ENCODE results near the gene HIGD2B.
"Not testable (repeated sequence)": the region's sequence is repeated elsewhere in the genome, so short reads cannot be mapped to it uniquely, and the experiment has no call there.

The HIGD2B gene

GRCh38 chr15:72676838-72677237, 9.1 kb downstream of the HIGD2B start:
- DNase-seq (ENCODE audit: low spot score), result no peak

DNA sequence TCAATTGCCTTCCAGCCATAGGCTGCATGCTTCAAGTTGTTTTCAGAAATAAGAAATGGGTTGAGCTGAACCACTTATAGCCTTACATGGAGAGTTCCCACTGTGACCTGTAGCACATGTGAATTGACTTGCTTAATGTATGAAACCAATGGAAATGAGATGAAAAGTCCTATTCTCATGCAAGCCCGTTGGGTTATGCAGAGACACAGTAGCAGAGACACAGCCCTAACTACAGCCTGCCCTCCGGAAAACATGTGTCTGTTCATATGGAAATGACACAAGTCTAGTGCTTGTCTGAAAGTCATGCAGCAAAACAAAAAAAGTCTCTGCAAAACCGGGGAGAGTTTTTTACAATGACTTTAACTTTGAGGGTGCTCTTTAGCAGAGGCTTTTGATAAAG, 14.5 kb downstream of the HIGD2B start:
- DNase-seq (ENCODE audit: low spot score), result no peak

- peak; percentile 68 for DNase-seq (ENCODE audit: low spot score)
These were observed 15.2 kb downstream of the HIGD2B start for GRCh38 chr15:72670656-72671352.

DNA sequence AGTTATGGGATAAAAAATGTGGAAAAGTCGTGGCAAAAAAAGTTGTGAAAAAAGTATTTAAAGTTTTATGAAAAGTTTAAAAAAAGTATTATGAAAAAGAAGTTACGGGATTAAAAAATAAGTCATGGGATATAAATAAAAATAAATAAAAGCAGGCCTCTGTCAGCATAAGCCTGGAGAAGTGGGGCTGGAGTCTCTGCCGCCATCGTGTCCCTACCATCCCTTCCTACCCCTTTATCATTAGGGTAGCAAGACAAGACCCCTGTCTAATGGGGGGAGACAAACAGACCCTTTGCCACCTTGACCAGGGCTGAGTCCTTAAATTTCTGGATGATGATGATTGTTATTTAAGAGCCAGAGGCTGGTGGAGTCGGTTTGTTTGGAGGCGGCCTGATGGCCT, 16.2 kb downstream of the HIGD2B start:
- not testable (repeated sequence) for DNase-seq (ENCODE audit: low spot score)

GRCh38 chr15:72665706-72666105, 20.3 kb downstream of the HIGD2B start:
- not testable (repeated sequence) for DNase-seq (ENCODE audit: low spot score)

GRCh38 chr15:72663931-72664330, 22.1 kb downstream of the HIGD2B start:
- DNase-seq (ENCODE audit: low spot score), result not testable (repeated sequence)

DNA sequence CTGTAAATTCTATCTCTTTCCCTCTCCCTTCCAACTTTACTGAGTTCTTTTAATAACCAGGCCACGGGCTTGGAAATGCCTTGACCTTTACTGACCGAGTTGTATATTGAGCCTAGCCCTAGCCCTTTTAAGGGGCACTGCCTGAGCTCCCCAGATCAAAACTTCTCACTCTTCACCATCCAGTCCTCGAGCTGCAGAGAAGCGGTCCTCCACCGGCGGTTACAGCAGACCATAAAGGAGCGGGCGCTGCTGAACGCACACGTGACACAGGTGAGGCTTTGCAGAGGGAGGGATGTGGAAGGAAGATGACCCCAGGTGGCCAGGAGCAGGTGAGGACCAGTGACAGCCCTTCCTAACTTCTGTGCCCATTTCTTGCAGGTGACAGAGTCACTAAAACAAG, 24.9 kb downstream of the HIGD2B start:
- not testable (repeated sequence) for DNase-seq (ENCODE audit: low spot score)

GRCh38 chr15:72656014-72656413, 30.0 kb downstream of the HIGD2B start:
- DNase-seq (ENCODE audit: low spot score), result not testable (repeated sequence)

- DNase-seq (ENCODE audit: low spot score), result not testable (repeated sequence)
These were observed 31.6 kb downstream of the HIGD2B start, which contains the start of gene GOLGA6B for GRCh38 chr15:72654397-72654796. GOLGA6B (plus strand) TSS chr15:72654697; CDS start chr15:72654738, 41 bp downstream.

- not testable (repeated sequence) for DNase-seq (ENCODE audit: low spot score)
These were observed 37.2 kb downstream of the HIGD2B start for GRCh38 chr15:72648631-72649253.

GRCh38 chr15:72642271-72642670, 43.7 kb downstream of the HIGD2B start:
- not testable (repeated sequence) for DNase-seq (ENCODE audit: low spot score)

DNA sequence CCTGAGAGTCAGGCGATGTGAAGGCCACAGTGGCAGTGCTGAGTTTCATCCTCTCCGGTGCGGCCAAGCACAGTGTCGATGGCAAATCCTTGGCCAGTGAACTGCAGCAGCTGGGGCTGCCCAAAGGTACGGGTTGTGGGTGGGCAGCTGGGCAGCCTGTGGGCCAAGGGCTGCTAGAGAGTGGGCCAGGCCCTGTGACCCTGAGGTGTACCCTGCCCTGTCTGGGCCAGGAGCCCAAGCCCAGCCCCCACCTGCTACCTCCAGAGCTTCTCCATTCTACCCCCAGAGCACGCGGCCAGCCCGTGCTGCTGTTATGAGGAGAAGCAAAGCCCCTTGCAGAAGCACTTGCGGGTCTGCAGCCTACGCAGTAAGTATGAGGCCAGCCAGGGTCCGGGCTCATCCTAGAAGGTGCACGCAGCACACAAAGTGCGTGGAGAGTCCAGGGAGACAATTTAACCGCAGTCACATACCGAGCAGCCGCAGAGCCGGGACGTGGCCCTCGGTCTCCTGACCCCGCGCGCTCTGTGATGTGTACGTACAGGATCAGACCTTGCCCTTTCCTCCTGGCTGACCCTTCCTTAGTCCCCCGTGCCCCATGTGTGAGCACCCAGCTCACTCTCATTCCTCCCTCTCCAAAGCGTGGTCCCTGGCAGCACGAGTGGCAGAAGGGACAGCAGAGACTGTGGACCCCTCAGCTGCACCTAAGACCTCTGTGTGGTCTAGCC, 46.1 kb downstream of the HIGD2B start:
- not testable (repeated sequence) for DNase-seq (ENCODE audit: low spot score)

GRCh38 chr15:72636519-72637282, 49.3 kb downstream of the HIGD2B start:
- DNase-seq (ENCODE audit: low spot score), result not testable (repeated sequence)

- not testable (repeated sequence) for DNase-seq (ENCODE audit: low spot score)
These were observed 56.9 kb downstream of the HIGD2B start for GRCh38 chr15:72629068-72629570.

DNA sequence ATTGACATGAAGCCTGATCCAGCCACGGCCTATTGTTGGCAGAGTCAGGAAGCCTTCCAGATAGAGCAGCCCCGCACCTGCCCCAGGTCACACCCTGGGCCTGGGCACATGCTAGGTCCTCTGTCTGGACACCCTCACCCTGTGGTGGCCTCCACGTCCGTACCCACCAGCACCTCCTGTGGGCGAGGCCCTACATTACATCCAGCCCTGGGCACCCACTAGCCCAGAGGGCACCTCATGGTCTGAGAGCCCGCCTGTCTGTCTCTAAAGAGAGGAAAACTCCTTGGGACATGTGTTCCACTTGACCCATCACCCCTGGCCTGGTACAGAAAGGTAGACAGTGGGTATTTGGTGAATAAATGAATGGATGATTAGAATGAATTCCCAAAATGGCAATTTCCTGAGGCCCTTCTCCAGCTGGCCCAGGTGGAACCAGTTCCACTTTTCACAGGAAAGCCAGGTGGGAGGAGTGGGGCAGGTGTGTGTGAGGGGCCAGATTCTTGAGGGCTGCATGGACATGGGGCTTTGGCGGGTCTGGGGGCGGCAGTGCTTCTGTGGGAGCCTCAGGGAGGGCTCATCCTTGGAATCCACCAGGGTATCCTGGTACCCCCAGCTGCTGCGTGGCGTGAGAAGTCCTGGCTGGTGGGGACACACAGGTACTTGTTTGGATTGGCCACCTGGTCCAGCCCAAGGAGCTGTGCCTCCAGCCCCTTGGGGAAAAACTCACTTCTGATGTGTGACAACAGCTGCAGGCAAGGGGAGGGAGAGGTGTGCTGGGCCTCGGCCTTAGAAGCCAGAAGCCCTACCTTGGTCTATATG, 57.5 kb downstream of the HIGD2B start:
- not testable (repeated sequence) for DNase-seq (ENCODE audit: low spot score)

GRCh38 chr15:72626153-72626552, 59.8 kb downstream of the HIGD2B start:
- not testable (repeated sequence) for DNase-seq (ENCODE audit: low spot score)
